GM12892 (cell line): ENCODE results near the gene DAB1.

ENCODE experiments used
- DNase-seq: peaks from one replicate; pipeline ENCODE4 v3.0.0; 2011; ENCODE audit not compliant: insufficient read length
- FAIRE-seq: peaks from 2 replicates; lab custom pipeline; 2011; peaks lifted over from hg19 to GRCh38; lab: Jason Lieb, UNC
- POLR2A ChIP-seq: IDR thresholded peaks from 2 replicates; pipeline ENCODE4 v1.6.1; 2011; ENCODE audit warnings: low read depth, low read length, control low read depth
- POLR2AphosphoS5 ChIP-seq: IDR thresholded peaks from 2 replicates; pipeline ENCODE4 v1.6.1; 2011; ENCODE audit warnings: low read depth, low read length, control low read depth
- TAF1 ChIP-seq: IDR thresholded peaks from 2 replicates; pipeline ENCODE4 v1.6.1; 2011; ENCODE audit warnings: low read depth, mild to moderate bottlenecking, control low read depth, low read length, borderline replicate concordance

The DAB1 gene

GRCh38 chr1:57327946-57328345 is 95.9 kb downstream of the DAB1 start:
- no peak for TF ChIP-seq TAF1
- TF ChIP-seq POLR2AphosphoS5, result no peak
- no peak for TF ChIP-seq POLR2A
- DNase-seq, result no peak
- no peak for FAIRE-seq

- no peak for DNase-seq
These were observed 96.5 kb downstream of the DAB1 start for GRCh38 chr1:57327336-57327735.

GRCh38 chr1:57325536-57325935 is 98.3 kb downstream of the DAB1 start:
- DNase-seq (no peak), FAIRE-seq (no peak)
- TF ChIP-seq POLR2AphosphoS5 (no peak), TAF1 (no peak), POLR2A (no peak)

More at GRCh38 chr1:57327336-57327735, 96.5 kb downstream of the DAB1 start:
- TF ChIP-seq TAF1 (no peak), POLR2AphosphoS5 (no peak)
- no peak for FAIRE-seq

- FAIRE-seq, result no peak
- no peak for DNase-seq
- no peak for TF ChIP-seq TAF1
- TF ChIP-seq POLR2AphosphoS5, result no peak
- TF ChIP-seq POLR2A, result no peak
These were observed 98.7 kb downstream of the DAB1 start for GRCh38 chr1:57325117-57325516.

- TF ChIP-seq POLR2AphosphoS5, result no peak
- TF ChIP-seq TAF1, result no peak
- no peak for TF ChIP-seq POLR2A
- FAIRE-seq (no peak), DNase-seq (no peak)
These were observed 99.5 kb downstream of the DAB1 start for GRCh38 chr1:57324388-57324787.

- DNase-seq (no peak), FAIRE-seq (no peak)
- no peak for TF ChIP-seq TAF1
- TF ChIP-seq POLR2A, result no peak
- no peak for TF ChIP-seq POLR2AphosphoS5
These were observed 102.1 kb downstream of the DAB1 start for GRCh38 chr1:57321776-57322175.

- FAIRE-seq, result no peak
- no peak for DNase-seq
- no peak for TF ChIP-seq POLR2AphosphoS5
- no peak for TF ChIP-seq TAF1
- TF ChIP-seq POLR2A, result no peak
These were observed 104.1 kb downstream of the DAB1 start for GRCh38 chr1:57319791-57320190.

- FAIRE-seq, result no peak
- no peak for DNase-seq
- TF ChIP-seq TAF1 (no peak), POLR2A (no peak), POLR2AphosphoS5 (no peak)
These were observed 104.7 kb downstream of the DAB1 start for GRCh38 chr1:57319165-57319564.

GRCh38 chr1:57316861-57317260 is 107.0 kb downstream of the DAB1 start:
- FAIRE-seq, result no peak
- TF ChIP-seq POLR2A (no peak), POLR2AphosphoS5 (no peak), TAF1 (no peak)
- DNase-seq, result no peak

- DNase-seq (no peak), FAIRE-seq (no peak)
- TF ChIP-seq POLR2A, result no peak
- no peak for TF ChIP-seq TAF1
- TF ChIP-seq POLR2AphosphoS5, result no peak
These were observed 107.6 kb downstream of the DAB1 start for GRCh38 chr1:57316291-57316690.

- TF ChIP-seq POLR2A (no peak), TAF1 (no peak), POLR2AphosphoS5 (no peak)
- FAIRE-seq (no peak), DNase-seq (no peak)
These were observed 111.0 kb downstream of the DAB1 start for GRCh38 chr1:57312869-57313268.

GRCh38 chr1:57311411-57311810 is 112.4 kb downstream of the DAB1 start:
- no peak for FAIRE-seq
- TF ChIP-seq POLR2AphosphoS5 (no peak), POLR2A (no peak), TAF1 (no peak)

GRCh38 chr1:57311006-57311405 is 112.9 kb downstream of the DAB1 start:
- DNase-seq (no peak), FAIRE-seq (no peak)
- TF ChIP-seq TAF1 (no peak), POLR2AphosphoS5 (no peak), POLR2A (no peak)

More at GRCh38 chr1:57311411-57311810, 112.4 kb downstream of the DAB1 start:
- DNase-seq, result no peak

GRCh38 chr1:57309630-57310029 is 114.2 kb downstream of the DAB1 start:
- no peak for TF ChIP-seq POLR2AphosphoS5

More at GRCh38 chr1:57309630-57310029, 114.2 kb downstream of the DAB1 start:
- FAIRE-seq, result no peak
- DNase-seq, result no peak
